ENCODE measurements around the gene RNF214.
"Not testable (repeated sequence)": the region's sequence is repeated elsewhere in the genome, so short reads cannot be mapped to it uniquely, and the experiment has no call there.

RNF214 gene

DNA sequence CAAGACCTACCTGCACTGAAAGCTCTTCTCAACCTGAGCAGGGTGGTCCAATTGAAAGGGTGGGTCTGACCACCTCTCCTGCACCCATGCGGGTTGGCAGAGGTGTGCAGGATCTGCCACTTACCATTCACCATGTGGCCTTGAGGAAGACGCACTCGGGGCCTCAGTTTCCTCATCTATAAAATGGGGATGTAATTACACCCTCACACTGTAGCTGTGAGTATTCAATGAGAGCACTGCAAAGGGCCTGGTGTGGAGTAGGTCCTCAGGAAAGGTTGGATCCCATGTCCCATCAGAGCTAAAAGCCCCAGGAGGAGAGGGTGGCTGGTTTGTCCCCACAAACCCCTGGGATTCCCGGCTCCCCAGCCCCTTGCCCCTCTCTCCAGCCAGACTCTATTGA, 33.9 kb upstream of the RNF214 start:
- no peak for DNase-seq

DNA sequence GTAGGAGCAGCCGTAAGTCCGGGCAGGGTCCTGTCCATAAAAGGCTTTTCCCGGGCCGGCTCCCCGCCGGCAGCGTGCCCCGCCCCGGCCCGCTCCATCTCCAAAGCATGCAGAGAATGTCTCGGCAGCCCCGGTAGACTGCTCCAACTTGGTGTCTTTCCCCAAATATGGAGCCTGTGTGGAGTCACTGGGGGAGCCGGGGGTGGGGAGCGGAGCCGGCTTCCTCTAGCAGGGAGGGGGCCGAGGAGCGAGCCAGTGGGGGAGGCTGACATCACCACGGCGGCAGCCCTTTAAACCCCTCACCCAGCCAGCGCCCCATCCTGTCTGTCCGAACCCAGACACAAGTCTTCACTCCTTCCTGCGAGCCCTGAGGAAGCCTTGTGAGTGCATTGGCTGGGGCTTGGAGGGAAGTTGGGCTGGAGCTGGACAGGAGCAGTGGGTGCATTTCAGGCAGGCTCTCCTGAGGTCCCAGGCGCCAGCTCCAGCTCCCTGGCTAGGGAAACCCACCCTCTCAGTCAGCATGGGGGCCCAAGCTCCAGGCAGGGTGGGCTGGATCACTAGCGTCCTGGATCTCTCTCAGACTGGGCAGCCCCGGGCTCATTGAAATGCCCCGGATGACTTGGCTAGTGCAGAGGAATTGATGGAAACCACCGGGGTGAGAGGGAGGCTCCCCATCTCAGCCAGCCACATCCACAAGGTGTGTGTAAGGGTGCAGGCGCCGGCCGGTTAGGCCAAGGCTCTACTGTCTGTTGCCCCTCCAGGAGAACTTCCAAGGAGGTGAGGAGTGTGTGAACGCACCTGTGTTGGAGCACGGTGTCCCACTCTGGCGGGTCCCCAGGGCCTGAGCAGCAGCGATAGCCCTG, 33.2 kb upstream of the RNF214 start, which contains the start of gene TAGLN:
TSS of gene TAGLN (plus strand) at position 318 of the 863 bp plus-strand sequence. CDS start 3,644 bp downstream, outside the sequence.
- DNase-seq, result no peak

DNA sequence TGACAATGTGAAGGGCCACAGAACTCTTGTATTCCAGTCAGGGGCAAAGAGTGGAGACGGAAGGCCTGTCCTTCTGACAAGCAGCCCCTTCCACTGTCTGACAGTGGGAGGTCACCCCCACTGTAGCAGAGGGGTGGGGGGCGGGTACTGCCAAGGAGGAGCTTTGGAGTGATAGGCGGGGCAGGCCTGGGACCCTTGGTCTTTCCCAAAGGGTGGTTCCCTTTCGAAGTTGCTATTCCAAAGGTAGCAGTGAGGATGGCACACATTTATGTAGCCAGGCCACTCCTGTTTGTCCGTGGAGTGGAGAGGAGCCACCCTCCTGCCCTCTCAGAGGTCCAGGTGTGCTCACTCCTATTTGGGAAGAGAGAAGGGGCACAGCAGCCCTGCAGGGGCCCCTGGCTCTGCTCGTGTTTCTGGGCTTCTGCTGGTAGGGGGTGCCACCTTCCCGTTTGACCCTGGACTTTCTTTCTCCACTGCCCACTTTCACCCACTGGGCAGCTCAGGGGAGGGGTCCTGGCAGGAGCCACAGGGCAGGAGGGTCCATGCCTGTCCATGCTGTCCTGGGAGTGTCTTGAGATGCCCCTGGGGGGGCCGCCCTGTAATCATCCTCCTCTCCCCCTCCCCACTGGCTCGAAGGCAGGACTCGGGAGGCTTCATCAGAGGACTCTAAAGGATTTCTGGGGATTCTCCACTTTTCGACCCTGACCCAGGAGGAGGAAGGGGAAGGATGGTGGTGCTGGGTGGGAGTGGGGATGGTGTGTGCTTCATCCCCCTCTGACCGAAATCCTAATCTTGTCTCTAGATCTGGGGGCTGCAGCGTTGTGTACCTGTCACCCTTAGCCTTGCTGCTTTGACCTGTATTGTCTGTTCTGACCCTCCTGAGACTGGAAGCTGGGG, 32.3 kb upstream of the RNF214 start:
- no peak for DNase-seq

DNA sequence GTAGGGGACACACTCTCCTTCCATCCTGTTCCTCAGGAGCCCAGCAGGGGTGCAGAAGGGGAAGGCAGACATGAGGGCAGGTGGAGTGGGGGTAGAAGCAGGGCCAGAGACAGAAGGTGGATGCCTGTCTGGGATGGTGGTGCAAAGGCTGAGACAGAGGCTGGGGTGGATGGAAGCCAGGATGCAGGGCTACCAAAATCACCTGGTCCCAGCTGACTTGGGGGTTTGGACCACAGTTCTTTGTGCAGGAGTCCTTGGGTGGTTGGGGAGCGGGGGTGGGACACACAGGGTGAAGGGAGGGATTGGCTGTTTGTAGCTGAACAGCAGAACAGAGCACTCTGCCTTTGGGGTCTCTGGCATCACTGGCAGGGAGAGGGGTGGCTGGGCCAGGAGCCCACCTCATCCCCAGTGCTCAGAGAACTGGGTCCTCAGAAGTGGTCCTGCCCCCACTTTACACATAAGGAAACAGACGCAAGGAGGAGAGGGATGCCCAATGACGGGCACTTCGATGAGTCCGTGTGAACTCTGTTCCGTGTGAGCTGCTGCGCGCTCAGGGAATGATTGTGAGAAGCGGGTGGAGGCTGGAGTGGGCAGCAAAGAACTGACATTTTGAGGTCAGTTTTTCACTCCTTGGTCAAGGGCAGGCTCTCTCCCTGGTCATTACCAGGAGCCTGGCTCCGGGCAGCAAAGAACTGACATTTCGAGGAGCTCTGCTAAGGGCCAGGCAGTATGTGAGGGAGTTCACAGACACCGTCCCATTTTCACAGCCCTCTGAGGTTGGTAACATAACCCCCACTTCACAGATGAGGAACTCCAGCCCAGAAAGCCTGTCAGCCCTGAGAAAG, 31.4 kb upstream of the RNF214 start:
- DNase-seq, result no peak

DNA sequence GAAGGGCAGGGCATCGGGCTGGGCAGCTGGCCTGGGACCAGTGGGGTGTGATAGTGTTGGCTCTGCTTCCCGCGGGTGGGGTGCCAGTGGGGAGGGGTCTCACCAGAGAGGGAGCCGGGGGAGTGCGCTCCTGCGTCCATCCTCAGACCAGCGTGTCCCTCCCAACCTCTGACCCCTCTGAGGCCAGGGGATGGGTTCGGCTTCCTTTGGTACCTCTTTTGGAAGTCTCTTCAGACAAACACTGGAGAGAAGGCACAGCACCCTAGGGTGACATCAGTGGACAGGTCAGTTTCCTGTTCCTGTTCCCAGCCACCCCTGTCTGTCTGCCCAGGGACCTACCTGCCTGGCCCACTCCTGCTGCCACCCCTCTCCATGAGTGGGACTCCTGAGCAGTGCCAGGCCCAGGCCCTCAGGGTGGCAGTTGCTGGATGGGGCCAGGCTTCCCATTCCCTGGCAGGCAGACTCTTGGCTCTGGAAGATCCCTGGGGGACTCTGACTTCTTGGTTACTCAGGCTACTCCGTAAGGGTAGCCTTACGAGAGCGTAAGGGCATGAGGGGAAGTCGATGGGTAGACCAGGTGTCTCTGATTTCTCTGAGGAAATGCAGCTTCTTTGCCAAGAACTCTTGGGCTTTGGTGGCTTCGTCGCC, 30.7 kb upstream of the RNF214 start:
- no peak for DNase-seq

DNA sequence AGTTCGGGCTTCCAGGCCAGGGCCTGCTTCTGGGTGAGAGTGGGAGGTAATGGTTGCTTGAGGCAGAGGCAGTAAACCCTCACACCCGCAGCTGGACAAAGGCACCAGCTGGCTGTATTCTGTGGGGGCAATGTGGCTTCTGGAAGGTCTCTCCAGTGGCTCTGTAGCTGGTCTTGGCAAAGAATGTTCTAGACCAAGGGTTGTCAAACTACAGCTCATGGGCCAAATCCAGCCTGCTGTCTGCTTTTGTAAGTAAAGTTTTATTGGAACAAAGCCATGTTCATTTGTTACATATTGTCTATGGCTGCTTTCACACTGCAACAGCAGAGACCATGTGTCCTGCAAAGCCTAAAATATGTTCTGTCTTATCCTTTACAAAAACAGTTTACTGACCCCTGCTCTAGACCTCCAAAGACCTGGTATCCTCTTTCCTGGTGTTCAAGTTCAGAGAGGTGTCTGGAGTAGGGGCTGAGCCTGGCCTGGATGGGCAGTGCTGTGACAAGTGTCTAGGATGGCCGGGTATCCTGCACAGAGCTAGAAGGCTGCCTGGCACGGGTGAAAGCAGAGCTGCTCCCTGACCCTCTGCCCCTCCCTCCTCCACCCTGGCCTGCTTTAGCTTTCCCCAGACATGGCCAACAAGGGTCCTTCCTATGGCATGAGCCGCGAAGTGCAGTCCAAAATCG, 29.9 kb upstream of the RNF214 start:
- DNase-seq, result no peak

DNA sequence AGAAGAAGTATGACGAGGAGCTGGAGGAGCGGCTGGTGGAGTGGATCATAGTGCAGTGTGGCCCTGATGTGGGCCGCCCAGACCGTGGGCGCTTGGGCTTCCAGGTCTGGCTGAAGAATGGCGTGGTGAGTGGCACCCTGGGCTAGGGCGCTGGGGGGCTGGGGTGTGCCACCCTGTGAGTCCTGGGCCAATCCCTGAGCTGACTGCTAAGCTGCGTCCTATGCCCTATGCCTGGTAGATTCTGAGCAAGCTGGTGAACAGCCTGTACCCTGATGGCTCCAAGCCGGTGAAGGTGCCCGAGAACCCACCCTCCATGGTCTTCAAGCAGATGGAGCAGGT, 29.4 kb upstream of the RNF214 start:
- no peak for DNase-seq

DNA sequence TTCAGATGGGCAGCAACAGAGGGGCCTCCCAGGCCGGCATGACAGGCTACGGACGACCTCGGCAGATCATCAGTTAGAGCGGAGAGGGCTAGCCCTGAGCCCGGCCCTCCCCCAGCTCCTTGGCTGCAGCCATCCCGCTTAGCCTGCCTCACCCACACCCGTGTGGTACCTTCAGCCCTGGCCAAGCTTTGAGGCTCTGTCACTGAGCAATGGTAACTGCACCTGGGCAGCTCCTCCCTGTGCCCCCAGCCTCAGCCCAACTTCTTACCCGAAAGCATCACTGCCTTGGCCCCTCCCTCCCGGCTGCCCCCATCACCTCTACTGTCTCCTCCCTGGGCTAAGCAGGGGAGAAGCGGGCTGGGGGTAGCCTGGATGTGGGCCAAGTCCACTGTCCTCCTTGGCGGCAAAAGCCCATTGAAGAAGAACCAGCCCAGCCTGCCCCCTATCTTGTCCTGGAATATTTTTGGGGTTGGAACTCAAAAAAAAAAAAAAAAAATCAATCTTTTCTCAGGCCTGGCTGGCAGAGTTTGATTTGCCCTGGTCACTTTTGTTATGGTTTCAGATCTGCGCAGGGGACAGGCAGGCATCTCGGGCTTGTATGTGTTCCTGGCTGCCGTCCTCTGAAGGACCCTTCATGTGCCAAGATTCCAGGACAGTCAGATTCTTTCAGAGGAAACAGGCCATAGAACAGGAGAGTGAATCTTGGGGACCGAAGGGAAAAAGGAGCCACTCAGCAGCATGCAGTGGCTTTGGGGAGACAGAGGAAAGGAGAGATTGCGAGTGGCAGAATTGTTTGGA, 28.0 kb upstream of the RNF214 start:
- no peak for DNase-seq

DNA sequence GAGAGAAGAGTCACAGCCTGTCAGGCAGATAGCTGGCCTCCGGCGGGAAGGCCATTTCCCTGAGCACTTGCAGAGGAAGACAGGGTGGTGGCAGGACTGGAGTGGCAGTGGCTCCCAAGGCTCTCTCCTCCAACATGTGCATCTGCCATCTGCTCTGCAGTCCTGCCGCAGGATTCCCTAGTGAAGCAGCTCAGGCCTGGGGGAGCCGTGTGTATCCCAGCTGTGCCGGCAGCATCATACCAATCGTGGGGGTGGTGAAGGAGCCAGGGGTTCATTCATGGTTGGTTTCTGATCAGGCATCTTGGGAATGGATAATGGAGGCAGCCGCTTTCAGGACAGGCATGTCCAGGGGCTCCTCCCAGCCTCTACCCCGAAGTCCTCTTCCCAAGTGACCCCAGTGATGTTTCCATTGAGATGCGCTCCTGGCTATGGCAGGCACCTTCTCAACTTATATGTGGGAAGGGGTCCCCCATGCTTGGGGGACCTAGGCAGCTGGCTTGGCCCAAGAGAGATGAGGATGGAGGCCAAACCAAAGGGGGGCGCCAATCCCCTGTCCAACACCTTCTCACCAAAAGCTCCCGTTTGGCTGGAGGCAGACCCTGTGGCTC, 27.2 kb upstream of the RNF214 start:
- no peak for DNase-seq

DNA sequence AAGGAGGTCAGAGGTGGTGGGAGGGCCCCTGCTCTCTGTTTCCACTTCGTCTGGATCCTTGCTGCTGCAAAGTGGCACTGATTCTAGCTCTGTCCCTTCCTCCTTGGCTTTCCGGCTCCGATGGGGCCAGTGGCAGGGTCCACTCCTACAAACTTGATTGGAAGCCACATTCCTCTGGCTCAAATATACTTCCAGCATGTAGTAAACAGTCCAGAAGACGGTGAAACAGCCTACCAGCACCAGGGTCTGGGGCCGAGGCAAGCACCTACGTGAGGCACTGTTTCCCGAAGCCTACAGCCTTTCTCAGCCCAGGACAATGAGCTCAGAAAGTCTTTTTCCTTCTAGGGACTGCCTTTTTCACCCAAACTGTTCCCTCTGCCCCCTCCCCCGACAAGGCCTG, 26.4 kb upstream of the RNF214 start:
- not testable (repeated sequence) for DNase-seq

DNA sequence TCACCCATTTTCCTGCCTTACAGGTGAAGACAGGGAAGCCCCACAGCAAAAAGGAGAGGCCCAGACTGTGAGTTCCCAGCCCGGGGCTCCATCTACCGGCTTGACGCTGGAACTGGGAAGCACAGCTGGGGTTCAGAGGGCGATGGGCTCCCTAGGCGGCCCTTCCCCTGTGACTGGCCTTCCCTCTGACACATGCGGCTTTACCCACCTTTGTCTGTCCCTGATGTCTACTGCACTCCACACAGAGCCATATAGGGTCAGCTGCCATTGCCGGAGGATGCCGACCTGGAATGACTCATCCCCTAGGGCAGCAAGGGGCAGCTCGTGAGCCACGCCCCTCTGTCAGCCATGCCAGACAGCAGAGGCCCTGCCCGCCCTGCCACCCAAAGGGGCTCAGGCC, 25.6 kb upstream of the RNF214 start:
- DNase-seq, result not testable (repeated sequence)

DNA sequence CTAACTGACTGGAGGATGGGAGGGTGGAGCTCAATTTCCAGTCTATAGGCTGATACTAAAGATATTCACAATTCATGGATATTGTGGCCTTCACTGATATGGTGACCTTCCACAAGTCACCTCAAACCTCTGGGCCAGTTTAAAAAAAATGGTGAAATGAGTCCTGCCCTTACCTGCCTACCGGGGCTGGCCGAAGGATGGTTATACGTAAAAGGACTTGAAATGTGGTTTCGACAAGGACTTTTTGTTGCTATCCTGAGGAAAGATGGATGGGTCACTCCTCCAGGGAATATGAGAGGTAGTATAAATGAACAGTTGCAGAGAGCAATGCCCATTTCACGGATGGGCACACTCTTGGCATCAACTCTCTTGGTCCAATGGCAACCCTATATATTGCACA, 25.0 kb upstream of the RNF214 start:
- DNase-seq, result not testable (repeated sequence)

DNA sequence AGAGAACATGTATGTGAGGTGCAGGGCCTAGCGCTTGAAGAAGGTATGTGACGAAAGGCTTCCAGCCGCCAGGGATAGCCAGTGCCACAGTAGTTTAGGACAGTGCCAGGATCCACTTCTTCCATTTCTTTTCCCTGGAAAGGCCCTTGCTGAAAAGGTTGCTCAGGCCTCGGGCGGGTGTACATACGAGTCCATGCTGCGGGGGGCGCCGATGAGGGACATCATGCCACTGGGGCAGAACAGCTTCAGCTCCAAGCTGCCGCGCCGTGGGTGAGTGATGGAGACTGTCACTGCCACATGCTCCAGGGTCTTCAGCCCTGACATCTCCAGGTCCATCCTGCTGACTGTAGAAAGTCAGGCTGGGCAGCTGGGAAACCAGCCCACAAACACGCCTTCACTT, 23.8 kb upstream of the RNF214 start:
- DNase-seq, result not testable (repeated sequence)

DNA sequence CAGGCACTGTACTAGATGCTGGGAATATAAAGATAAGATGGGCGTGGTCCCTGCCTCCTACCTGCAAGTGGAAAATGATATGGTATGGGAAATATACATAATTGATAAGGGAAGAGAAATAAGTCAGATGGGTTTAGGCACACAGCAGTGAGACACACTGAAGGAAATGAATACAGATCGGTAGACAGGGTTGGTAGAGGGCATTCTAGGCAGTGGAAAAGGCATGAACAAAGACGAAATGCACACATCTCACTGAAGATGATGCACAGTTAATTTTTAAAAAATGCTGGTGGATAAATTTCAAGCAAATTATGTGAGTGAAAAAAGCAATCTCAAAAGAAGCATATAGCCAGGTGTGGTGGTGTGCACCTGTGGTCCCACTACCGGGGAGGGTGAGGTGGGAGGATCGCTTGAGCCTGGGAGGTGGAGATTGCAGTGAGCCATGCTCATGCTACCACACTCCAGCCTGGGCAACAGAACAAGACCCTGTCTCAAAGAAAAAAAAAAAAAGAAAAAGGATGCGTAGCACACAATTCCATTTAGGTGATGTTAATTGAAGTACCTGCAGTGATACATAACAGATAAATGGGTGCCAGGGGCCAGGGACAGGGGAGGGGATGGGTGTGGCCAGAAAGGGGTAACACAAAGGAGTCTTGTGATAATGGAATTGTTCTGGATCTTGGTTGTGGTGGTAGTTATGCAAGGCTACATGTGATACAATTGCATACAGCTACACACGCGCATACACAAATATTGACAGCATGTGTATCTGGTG, 22.9 kb upstream of the RNF214 start:
- DNase-seq, result not testable (repeated sequence)

DNA sequence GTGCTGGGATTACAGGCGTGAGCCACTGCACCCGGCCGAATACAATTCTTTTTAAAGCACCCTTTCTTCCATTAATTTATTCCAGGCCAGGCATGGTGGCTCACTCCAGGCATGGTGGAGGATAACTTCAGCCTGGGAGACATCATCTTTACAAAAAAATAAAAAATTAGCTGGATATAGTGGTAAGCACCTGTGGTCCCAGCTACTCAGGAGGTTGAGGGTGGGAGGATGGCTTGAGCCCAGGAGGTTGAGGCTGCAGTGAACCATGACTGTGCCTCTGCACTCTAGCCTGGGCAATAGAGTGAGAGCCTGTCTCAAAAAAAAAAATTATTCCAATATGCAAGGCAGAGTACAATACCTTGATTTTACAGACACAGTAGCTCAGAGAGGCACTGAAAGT, 21.9 kb upstream of the RNF214 start:
- no peak for DNase-seq

DNA sequence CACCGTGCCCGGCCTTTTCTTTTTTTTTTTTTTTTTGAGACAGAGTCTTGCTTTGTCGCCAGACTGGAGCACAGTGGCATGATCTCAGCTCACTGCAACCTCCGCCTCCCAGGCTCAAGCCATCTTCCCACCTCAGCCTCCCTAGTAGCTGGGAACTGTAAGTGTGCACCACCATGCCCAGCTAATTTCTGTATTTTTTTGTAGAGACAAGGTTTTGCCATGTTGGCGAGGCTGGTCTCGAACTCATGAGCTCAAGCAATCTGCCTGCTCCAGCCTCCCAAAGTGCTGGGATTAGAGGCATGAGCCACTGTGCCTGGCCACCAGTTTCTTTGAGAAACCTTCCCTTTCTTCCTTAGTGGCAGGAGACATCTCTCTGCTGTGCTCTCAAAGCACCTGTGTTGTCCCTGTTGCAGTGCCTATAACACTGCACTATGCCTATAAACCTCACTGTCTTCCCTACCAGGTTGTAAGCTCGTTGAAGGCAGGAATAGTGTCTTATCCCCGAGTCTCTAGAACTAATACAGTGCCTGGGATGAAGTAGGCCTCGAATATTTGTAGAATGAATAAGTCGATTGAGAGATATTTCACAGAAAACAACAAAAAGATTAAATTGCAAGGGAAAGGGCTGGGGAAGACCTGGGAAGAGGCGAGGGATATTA, 19.6 kb upstream of the RNF214 start:
- no peak for DNase-seq

DNA sequence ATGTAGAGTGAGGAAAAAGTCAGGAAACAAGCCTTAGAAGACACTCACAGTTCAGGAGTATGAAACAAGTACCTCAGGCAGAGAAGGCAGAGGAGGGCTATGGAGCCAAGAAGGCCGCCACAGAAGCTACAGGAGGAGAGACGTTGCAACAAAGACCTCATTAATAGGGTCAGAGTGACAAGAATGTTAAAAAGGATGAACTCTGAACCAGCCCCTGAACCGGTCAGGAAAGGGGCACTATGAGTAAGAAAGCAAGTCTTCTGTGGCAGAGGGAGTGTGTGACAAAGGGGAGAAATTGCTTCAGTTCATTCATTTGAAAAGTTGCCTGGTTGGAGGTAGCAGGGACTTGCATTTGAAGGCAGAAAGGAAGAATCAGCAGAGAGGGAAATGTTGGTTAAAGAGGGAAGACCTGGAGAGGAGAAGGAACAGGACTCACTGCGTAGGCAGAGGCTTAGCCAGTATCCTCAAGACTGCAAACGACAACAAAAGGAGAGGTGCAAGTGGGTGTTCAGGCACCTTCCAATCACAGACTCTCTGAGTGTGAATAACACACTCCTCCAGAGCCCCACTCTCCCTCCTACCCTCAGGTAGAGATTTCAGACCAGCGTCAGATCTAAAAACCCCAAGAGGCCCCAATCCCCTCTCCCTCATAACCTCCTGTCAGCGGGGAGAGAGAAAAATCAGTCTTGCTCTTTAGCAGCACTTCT, 17.9 kb upstream of the RNF214 start:
- no peak for DNase-seq
